Liver (tissue), 9 donors: ENCODE data around the gene WDR1. TPM values are rescaled to one million over a fixed set of nuclear protein-coding genes. Genes with fewer than 3 reads are reported as not detected.

Source experiments
- DNase-seq: peaks from one replicate; pipeline ENCODE4 v3.0.0-alpha.2; 2017; ENCODE audit warnings: low spot score
- H3K27ac ChIP-seq, 2 donors: one replicate each; pipeline ENCODE4 v1.7.0; 2013; ENCODE audit warnings: inconsistent platforms in 2 of 2, low read length in 2 of 2, control low read depth in 1 of 2, low read depth in 1 of 2, mild to moderate bottlenecking in 1 of 2
- H3K27me3 ChIP-seq, 4 donors: one replicate each; pipeline versions ENCODE4 v1.6.1 to v1.7.0; 2013; ENCODE audit warnings: low read length in 3 of 4, inconsistent platforms in 1 of 4, mild to moderate bottlenecking in 1 of 4, moderate library complexity in 1 of 4; ENCODE audit not compliant: control insufficient read depth in 4 of 4, insufficient read depth in 4 of 4
- H3K36me3 ChIP-seq, 4 donors: one replicate each; pipeline versions ENCODE4 v1.6.1 to v1.7.0; 2013; ENCODE audit warnings: low read length in 3 of 4, mild to moderate bottlenecking in 3 of 4, low read depth in 1 of 4, moderate library complexity in 1 of 4; ENCODE audit not compliant: control insufficient read depth in 4 of 4, insufficient read depth in 3 of 4
- H3K4me1 ChIP-seq, 4 donors: one replicate each; pipeline versions ENCODE4 v1.6.1 to v1.7.0; 2013; ENCODE audit warnings: low read length in 3 of 4, mild to moderate bottlenecking in 3 of 4, moderate library complexity in 1 of 4; ENCODE audit not compliant: control insufficient read depth in 4 of 4, insufficient read depth in 4 of 4
- H3K4me3 ChIP-seq, 3 donors: one replicate each; pipeline versions ENCODE4 v1.6.1 to v1.7.0; 2013; ENCODE audit warnings: low read length in 3 of 3, control low read depth in 1 of 3, low read depth in 1 of 3, mild to moderate bottlenecking in 1 of 3
- H3K9ac ChIP-seq, 2 donors: one replicate each; pipeline ENCODE4 v1.7.0; 2013; ENCODE audit warnings: low read length in 2 of 2, mild to moderate bottlenecking in 2 of 2, moderate library complexity in 2 of 2, control low read depth in 1 of 2, low read depth in 1 of 2
- H3K9me3 ChIP-seq, 4 donors: one replicate each; pipeline versions ENCODE4 v1.6.1 to v1.7.0; 2013; ENCODE audit warnings: low read length in 3 of 4; ENCODE audit not compliant: control insufficient read depth in 4 of 4
- ATF3 ChIP-seq: IDR thresholded peaks from 2 replicates; pipeline ENCODE4 v1.6.1; 2016; ENCODE audit warnings: antibody characterized with exemption
- CTCF ChIP-seq: fragments of 150-350 bp; IDR thresholded peaks from 2 replicates; pipeline ENCODE4 v1.5.1; 2017; ENCODE audit warnings: improper control_type of control experiment, low read depth, low read length; ENCODE audit not compliant: missing input control
- FOXA2 ChIP-seq: IDR thresholded peaks from 2 replicates; pipeline ENCODE4 v1.6.1; 2016; ENCODE audit warnings: antibody characterized with exemption
- HNF4A ChIP-seq, 2 donors: conservative IDR thresholded peaks; 2 replicates each; pipeline ENCODE4 v1.6.1; 2016; ENCODE audit warnings: antibody characterized with exemption in 2 of 2, mild to moderate bottlenecking in 2 of 2
- HNF4G ChIP-seq: IDR thresholded peaks from 2 replicates; pipeline ENCODE4 v1.6.1; 2016; ENCODE audit warnings: antibody characterized with exemption
- JUND ChIP-seq, 2 donors: IDR thresholded peaks; 2 replicates each; pipeline ENCODE4 v1.6.1; 2016; ENCODE audit warnings: antibody characterized with exemption in 2 of 2
- MAX ChIP-seq: IDR thresholded peaks from 2 replicates; pipeline ENCODE4 v1.6.1; 2016; ENCODE audit warnings: antibody characterized with exemption
- NR2F2 ChIP-seq: IDR thresholded peaks from 2 replicates; pipeline ENCODE4 v1.6.1; 2016; ENCODE audit warnings: antibody characterized with exemption
- RAD21 ChIP-seq, 2 donors: IDR thresholded peaks; 2 replicates each; pipeline ENCODE4 v1.6.1; 2016; ENCODE audit warnings: antibody characterized with exemption in 2 of 2, mild to moderate bottlenecking in 2 of 2
- REST ChIP-seq: IDR thresholded peaks from 2 replicates; pipeline ENCODE4 v1.6.1; 2016; ENCODE audit warnings: antibody characterized with exemption, mild to moderate bottlenecking
- TAF1 ChIP-seq: conservative IDR thresholded peaks from 2 replicates; pipeline ENCODE4 v1.6.1; 2016; ENCODE audit warnings: antibody characterized with exemption, mild to moderate bottlenecking
- YY1 ChIP-seq: IDR thresholded peaks from 2 replicates; pipeline ENCODE4 v1.6.1; 2016; ENCODE audit warnings: antibody characterized with exemption, mild to moderate bottlenecking
- WGBS: extraction: QIAGEN DNeasy Blood & Tissue Kit; methylation state at CpG from one replicate; pipeline ENCODE4 v1.1.7; 2013; 5-methylcytosine and 5-hydroxymethylcytosine counted together
- polyA plus RNA-seq, 2 donors: library from polyadenylated mRNA; stranded (reverse) in 1 of 2; unstranded in 1 of 2; fragments of 200-250 nt in 1 of 2; fragments of >200 nt in 1 of 2; fragmentation: Nextera tagmentation in 1 of 2; extraction: Ambion mirVana in 1 of 2; gene quantifications; one replicate each; pipeline versions ENCODE4 v1.2.1 to v1.2.3, GENCODE V29; 2013 to 2015
- total RNA-seq, 2 donors: library from RNA; depleted of rRNA; stranded (reverse); fragments of >200 nt; gene quantifications; one replicate each; pipeline ENCODE4 v1.2.3, GENCODE V29; 2014
- donor health status: healthy.
- donor health status: healthy.
- donor health status: healthy.
- donor health status: healthy.
- donor health status: healthy.

Gene WDR1
- total and polyA plus RNA-seq, 4 donors, result 31.1 to 97.4 (median 65.7) TPM

DNA sequence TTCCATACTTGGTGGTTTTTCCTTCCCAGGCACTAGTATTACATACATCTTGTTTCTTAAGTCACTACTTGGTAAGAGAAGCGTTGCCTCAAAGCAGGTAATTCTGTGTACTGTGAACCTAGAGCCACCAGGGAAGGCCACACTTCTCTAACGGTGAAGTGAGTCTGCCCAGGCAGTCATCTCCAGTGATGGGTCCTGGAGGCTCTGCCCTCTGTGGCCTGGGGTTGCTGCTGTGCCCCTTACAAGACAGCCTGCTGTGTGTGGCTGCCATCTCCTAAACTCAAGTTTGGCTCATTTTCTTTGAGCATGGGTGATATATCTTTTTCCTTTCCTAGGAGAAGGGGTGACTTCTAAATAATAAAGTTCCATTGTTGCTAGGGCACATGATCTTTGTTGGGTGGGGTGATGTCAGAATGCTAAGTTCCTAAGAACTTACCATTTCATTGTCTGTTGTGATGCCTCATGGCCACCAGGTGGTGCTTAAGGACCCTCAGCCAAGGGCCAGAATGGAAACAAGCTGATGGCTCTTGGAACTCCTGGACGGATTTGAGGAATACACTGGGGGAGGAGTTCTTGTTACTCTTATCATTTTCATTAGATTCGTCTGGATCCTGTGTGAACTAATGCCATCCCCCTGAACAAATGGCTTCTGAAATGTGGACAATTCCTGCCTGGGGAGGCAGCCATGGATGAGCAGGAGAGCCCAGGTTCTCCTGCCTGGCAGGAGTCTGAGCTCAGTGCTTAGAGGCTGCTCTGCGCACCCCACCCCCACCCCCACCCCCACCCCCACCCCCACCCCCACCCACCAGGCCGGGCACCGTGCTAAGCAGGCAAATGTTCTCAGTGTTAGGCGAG is 41.1 kb upstream of the WDR1 start:
- Histone ChIP-seq H3K4me1 (peaks cover 0 to 9% (median 4%) of the 10 kb centered on the region in 4 donors), H3K36me3 (no peaks in the 10 kb centered on the region), H3K9ac (no peak overlapping the region), H3K9me3 (no peaks in the 10 kb centered on the region), H3K27ac (no peak overlapping the region), H3K4me3 (no peak overlapping the region), H3K27me3 (no peaks in the 10 kb centered on the region)
- 24% methylated on average over 8 of the region's 8 CpGs for WGBS
- peak; percentile 45 for DNase-seq
- TF ChIP-seq CTCF (peak; percentile 82), FOXA2 (no peak), TAF1 (no peak), HNF4G (no peak), NR2F2 (no peak), RAD21 (IDR thresholded peaks at IDR 0.05) (peak; percentile 96 to 98)

GRCh38 chr4:10154241-10154640 is 37.6 kb upstream of the WDR1 start:
- H3K27ac ChIP-seq, result no peak overlapping the region
- no peak for DNase-seq
- no peaks in the 10 kb centered on the region for H3K9me3 ChIP-seq
- WGBS, result 86% methylated on average over 3 of the region's 3 CpGs
- no peak overlapping the region for H3K4me3 ChIP-seq
- H3K27me3 ChIP-seq, result no peaks in the 10 kb centered on the region
- H3K4me1 ChIP-seq, result peaks cover 0 to 3% (median 0%) of the 10 kb centered on the region in 4 donors
- no peaks in the 10 kb centered on the region for H3K36me3 ChIP-seq
- TF ChIP-seq JUND (IDR thresholded peaks at IDR 0.05) (no peak), MAX (no peak), HNF4A (conservative IDR thresholded peaks at IDR 0.05) (no peak), YY1 (no peak), REST (no peak), ATF3 (no peak)
- H3K9ac ChIP-seq, result no peak overlapping the region
